K562 (cell line): ENCODE data around the gene ZNF839. TPM values are rescaled to one million over a fixed set of nuclear protein-coding genes. Genes with fewer than 3 reads are reported as not detected.
A peak's percentile ranks its signal among the peaks of the same experiment; 100 is the strongest.

ENCODE experiments used
- ATF1 ChIP-seq, 2 experiments: fragments of 450-650 bp in 1 of 2; IDR thresholded peaks; 2 replicates each; pipeline ENCODE4 v1.6.1; 2016; ENCODE audit warnings: missing compliant biosample characterization in 1 of 2, missing genetic modification characterization in 1 of 2
- ELF1 ChIP-seq: fragments of 200-800 bp; sonication (Bioruptor generic); IDR thresholded peaks from 2 replicates; pipeline ENCODE4 v1.6.1; 2016; ENCODE audit warnings: missing genetic modification characterization, missing compliant biosample characterization
- ETV1 ChIP-seq: fragments of 450-650 bp; conservative IDR thresholded peaks from 2 replicates; pipeline ENCODE4 v1.6.1; 2016; ENCODE audit warnings: missing genetic modification characterization, control low read depth, low read depth, missing compliant biosample characterization
- HDAC1 ChIP-seq, 2 experiments: fragments of 450-650 bp; IDR thresholded peaks; 2 replicates each; pipeline ENCODE4 v1.6.1; 2016 to 2017; ENCODE audit warnings: inconsistent platforms in 1 of 2, mild to moderate bottlenecking in 1 of 2, moderate library complexity in 1 of 2
- MAZ ChIP-seq, 2 experiments: fragments of 450-650 bp in 1 of 2; sonication (generic) in 1 of 2; formaldehyde crosslinking; IDR thresholded peaks in 1 of 2; conservative IDR thresholded peaks in 1 of 2; 2 replicates each; pipeline versions ENCODE4 v1.4.0 to v1.5.0; 2020; ENCODE audit warnings: mild to moderate bottlenecking in 1 of 2, missing genetic modification reagents in 1 of 2
- NFIC ChIP-seq: fragments of 450-650 bp; IDR thresholded peaks from 2 replicates; pipeline ENCODE4 v1.6.1; 2017; ENCODE audit warnings: mild to moderate bottlenecking, inconsistent platforms
- POLR2H ChIP-seq: IDR thresholded peaks from 2 replicates; pipeline ENCODE4 v1.6.1; 2016; ENCODE audit warnings: missing genetic modification characterization, low read depth, mild to moderate bottlenecking, control low read depth, missing compliant biosample characterization, moderate library complexity
- RBM25 ChIP-seq: fragments of 200-400 bp; formaldehyde crosslinking; IDR thresholded peaks from 2 replicates; pipeline ENCODE4 v1.6.1; 2018; ENCODE audit warnings: low read length, low read depth, moderate library complexity; ENCODE audit not compliant: severe bottlenecking
- RCOR1 ChIP-seq, 2 experiments: IDR thresholded peaks; 2 replicates each; pipeline ENCODE4 v1.6.1; 2012; ENCODE audit warnings: low read depth in 2 of 2, low read length in 2 of 2, borderline replicate concordance in 1 of 2, improper control_type of control experiment in 1 of 2
- SMAD4 ChIP-seq: fragments of 250-450 bp; sonication (Bioruptor Pico); conservative IDR thresholded peaks from 2 replicates; pipeline ENCODE4 v1.8.0; 2021; ENCODE audit warnings: inconsistent platforms, mild to moderate bottlenecking, moderate library complexity
- SOX6 ChIP-seq: fragments of 450-650 bp; IDR thresholded peaks from 2 replicates; pipeline ENCODE4 v1.6.1; 2014; ENCODE audit warnings: mild to moderate bottlenecking
- TAF1 ChIP-seq: IDR thresholded peaks from 2 replicates; pipeline ENCODE4 v1.6.1; 2011; ENCODE audit warnings: mild to moderate bottlenecking, low read length, moderate library complexity; ENCODE audit not compliant: insufficient read depth, control insufficient read depth, severe bottlenecking; ENCODE audit errors: extremely low read depth
- TCF3 ChIP-seq: sonication (generic); formaldehyde crosslinking; IDR thresholded peaks from 2 replicates; pipeline ENCODE4 v1.4.0; 2020; ENCODE audit warnings: mild to moderate bottlenecking, missing genetic modification reagents
- ZNF384 ChIP-seq: IDR thresholded peaks from 2 replicates; pipeline ENCODE4 v1.6.1; 2012; ENCODE audit warnings: low read depth, low read length, improper control_type of control experiment
- polyA plus RNA-seq, 8 experiments: library from polyadenylated mRNA; depleted of rRNA in 4 of 8; stranded (reverse) in 5 of 8; unstranded in 3 of 8; fragments of >200 nt; fragmentation: Nextera tagmentation in 2 of 8; fragmentation: Illumina TruSeq in 1 of 8; extraction: Ambion mirVana in 2 of 8; extraction: Trizol in 1 of 8; gene quantifications; 2 replicates each; pipeline versions ENCODE4 v1.2.1 to v1.2.3, GENCODE V29; 2011 to 2014; ENCODE audit warnings: inconsistent platforms in 1 of 8, missing spikeins in 1 of 8
- total RNA-seq, 7 experiments: library from RNA; depleted of rRNA in 6 of 7; stranded (reverse); fragments of >200 nt in 6 of 7; fragmentation: Illumina TruSeq in 2 of 7; extraction: Trizol in 2 of 7; gene quantifications; 2 replicates each; pipeline versions ENCODE4 v1.2.1 to v1.2.3, GENCODE V29; 2011 to 2021; ENCODE audit warnings: low replicate concordance in 1 of 7
- TF ChIP-seq, protein P1 (sequence below): sonication (generic); formaldehyde crosslinking; IDR thresholded peaks from 2 replicates; pipeline ENCODE4 v1.8.1; 2023; ENCODE audit warnings: mild to moderate bottlenecking, missing genetic modification reagents
- TF ChIP-seq, protein P2 (sequence below): fragments of 450-650 bp; IDR thresholded peaks from 2 replicates; pipeline ENCODE4 v1.6.1; 2018; ENCODE audit not compliant: partially characterized antibody
- TF ChIP-seq, protein P3 (sequence below): IDR thresholded peaks from 3 replicates; pipeline ENCODE4 v1.6.1; 2011; ENCODE audit warnings: borderline replicate concordance, mild to moderate bottlenecking, moderate library complexity; ENCODE audit not compliant: insufficient read length; ENCODE audit errors: extremely low read depth

Gene ZNF839
- total and polyA plus RNA-seq, 9 of the 15 experiments (the other 6 are each of a cell fraction or from before 2014, with no cell fraction given), result 0.42 to 8.4 (median 5.7) TPM

DNA sequence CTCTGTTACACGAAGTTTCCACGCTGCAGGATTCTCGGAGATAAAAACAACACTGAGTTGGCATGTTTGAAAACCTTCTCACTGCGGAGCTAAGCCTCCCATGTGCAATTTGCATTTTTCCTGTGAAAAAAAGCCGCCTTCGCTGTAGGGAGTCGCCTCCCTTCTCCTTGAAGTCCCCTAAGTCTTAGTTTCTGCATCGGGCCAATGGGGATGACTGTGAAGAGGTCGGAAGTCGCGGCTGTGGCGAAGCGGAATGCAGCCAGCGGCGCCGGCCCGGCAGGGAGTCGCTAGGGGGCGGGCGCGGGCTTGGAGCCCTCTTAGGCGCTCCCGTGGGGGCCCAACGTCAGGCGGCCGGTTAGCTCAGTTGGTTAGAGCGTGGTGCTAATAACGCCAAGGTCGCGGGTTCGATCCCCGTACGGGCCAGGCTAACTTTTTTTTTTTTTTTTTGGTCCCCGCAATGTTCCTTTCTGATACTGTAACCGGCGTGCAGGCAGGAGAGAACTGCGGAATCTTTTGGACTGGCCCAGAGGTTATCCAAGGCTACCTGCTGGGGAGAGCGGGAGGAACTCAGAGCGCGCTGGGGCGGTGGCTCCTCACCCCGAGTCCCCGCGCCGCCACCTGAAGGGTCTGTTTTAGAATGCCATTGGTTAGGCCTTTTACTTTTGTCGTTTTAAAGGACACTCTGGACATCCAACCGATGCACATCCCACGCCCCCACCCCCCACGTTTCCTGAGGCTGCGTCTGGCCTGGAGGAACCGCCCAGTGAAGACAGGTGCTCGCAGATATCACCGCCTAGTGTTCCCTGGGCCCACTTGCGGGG is 2.6 kb upstream of the ZNF839 start (continued):
- TF ChIP-seq, protein P1, sequence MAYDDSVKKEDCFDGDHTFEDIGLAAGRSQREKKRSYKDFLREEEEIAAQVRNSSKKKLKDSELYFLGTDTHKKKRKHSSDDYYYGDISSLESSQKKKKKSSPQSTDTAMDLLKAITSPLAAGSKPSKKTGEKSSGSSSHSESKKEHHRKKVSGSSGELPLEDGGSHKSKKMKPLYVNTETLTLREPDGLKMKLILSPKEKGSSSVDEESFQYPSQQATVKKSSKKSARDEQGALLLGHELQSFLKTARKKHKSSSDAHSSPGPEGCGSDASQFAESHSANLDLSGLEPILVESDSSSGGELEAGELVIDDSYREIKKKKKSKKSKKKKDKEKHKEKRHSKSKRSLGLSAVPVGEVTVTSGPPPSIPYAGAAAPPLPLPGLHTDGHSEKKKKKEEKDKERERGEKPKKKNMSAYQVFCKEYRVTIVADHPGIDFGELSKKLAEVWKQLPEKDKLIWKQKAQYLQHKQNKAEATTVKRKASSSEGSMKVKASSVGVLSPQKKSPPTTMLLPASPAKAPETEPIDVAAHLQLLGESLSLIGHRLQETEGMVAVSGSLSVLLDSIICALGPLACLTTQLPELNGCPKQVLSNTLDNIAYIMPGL (CRISPR knock-in tag), result peak; percentile 76; the same call in 1 of the 2 replicates
- TF ChIP-seq TCF3 (peak; percentile 30), MAZ (CRISPR knock-in tag; conservative IDR thresholded peaks at IDR 0.05 in 1 of 2, IDR thresholded peaks at IDR 0.05 in 1 of 2) (peak in 1 of 2 experiments; percentile 60; a peak in 2 of 4 replicates), HDAC1 (IDR thresholded peaks at IDR 0.05) (peak in 1 of 2 experiments; percentile 97; a peak in 2 of 4 replicates), TAF1 (peak; percentile 28), POLR2H (tag) (peak; percentile 99), ZNF384 (peak; percentile 81), ATF1 (CRISPR knock-in tag; IDR thresholded peaks at IDR 0.05) (no peak), ATF1 (tag; IDR thresholded peaks at IDR 0.05) (peak; percentile 75), NFIC (peak; percentile 63), ETV1 (peak; percentile 49), SOX6 (peak; percentile 56; the same call in 1 of the 2 replicates), RCOR1 (IDR thresholded peaks at IDR 0.05; ENCODE audit: borderline replicate concordance in 1 of 2, low read depth in 2 of 2, low read length in 2 of 2) (peak in 1 of 2 experiments; percentile 67; a peak in 2 of 4 replicates), ELF1 (tag) (peak; percentile 50), SMAD4 (CRISPR knock-in tag) (peak; percentile 88), RBM25 (peak; percentile 39)
- TF ChIP-seq, protein P2, sequence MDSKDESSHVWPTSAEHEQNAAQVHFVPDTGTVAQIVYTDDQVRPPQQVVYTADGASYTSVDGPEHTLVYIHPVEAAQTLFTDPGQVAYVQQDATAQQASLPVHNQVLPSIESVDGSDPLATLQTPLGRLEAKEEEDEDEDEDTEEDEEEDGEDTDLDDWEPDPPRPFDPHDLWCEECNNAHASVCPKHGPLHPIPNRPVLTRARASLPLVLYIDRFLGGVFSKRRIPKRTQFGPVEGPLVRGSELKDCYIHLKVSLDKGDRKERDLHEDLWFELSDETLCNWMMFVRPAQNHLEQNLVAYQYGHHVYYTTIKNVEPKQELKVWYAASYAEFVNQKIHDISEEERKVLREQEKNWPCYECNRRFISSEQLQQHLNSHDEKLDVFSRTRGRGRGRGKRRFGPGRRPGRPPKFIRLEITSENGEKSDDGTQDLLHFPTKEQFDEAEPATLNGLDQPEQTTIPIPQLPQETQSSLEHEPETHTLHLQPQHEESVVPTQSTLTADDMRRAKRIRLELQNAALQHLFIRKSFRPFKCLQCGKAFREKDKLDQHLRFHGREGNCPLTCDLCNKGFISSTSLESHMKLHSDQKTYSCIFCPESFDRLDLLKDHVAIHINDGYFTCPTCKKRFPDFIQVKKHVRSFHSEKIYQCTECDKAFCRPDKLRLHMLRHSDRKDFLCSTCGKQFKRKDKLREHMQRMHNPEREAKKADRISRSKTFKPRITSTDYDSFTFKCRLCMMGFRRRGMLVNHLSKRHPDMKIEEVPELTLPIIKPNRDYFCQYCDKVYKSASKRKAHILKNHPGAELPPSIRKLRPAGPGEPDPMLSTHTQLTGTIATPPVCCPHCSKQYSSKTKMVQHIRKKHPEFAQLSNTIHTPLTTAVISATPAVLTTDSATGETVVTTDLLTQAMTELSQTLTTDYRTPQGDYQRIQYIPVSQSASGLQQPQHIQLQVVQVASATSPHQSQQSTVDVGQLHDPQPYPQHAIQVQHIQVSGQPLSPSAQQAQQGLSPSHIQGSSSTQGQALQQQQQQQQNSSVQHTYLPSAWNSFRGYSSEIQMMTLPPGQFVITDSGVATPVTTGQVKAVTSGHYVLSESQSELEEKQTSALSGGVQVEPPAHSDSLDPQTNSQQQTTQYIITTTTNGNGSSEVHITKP, result peak; percentile 42
- TF ChIP-seq, protein P3, sequence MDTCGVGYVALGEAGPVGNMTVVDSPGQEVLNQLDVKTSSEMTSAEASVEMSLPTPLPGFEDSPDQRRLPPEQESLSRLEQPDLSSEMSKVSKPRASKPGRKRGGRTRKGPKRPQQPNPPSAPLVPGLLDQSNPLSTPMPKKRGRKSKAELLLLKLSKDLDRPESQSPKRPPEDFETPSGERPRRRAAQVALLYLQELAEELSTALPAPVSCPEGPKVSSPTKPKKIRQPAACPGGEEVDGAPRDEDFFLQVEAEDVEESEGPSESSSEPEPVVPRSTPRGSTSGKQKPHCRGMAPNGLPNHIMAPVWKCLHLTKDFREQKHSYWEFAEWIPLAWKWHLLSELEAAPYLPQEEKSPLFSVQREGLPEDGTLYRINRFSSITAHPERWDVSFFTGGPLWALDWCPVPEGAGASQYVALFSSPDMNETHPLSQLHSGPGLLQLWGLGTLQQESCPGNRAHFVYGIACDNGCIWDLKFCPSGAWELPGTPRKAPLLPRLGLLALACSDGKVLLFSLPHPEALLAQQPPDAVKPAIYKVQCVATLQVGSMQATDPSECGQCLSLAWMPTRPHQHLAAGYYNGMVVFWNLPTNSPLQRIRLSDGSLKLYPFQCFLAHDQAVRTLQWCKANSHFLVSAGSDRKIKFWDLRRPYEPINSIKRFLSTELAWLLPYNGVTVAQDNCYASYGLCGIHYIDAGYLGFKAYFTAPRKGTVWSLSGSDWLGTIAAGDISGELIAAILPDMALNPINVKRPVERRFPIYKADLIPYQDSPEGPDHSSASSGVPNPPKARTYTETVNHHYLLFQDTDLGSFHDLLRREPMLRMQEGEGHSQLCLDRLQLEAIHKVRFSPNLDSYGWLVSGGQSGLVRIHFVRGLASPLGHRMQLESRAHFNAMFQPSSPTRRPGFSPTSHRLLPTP, result peak; percentile 84
